ENCODE results near the gene HIF1A.
"Not testable (repeated sequence)": the region's sequence is repeated elsewhere in the genome, so short reads cannot be mapped to it uniquely, and the experiment has no call there.

HIF1A gene

GRCh38 chr14:61749264-61749663 is 54.0 kb downstream of the HIF1A start:
- DNase-seq (ENCODE audit: low spot score): no peak

- no peak for DNase-seq (ENCODE audit: low spot score)
Observed at GRCh38 chr14:61749867-61750266, 54.6 kb downstream of the HIF1A start.

- DNase-seq (ENCODE audit: low spot score): peak; percentile 87
Observed at GRCh38 chr14:61750708-61751474, 55.6 kb downstream of the HIF1A start.

GRCh38 chr14:61751475-61751989 is 56.2 kb downstream of the HIF1A start:
- DNase-seq (ENCODE audit: low spot score): no peak

- DNase-seq (ENCODE audit: low spot score): no peak
Observed at GRCh38 chr14:61752626-61753025, 57.3 kb downstream of the HIF1A start.

GRCh38 chr14:61753631-61754030 is 58.3 kb downstream of the HIF1A start:
- DNase-seq (ENCODE audit: low spot score): no peak

GRCh38 chr14:61754627-61755381 is 59.5 kb downstream of the HIF1A start:
- DNase-seq (ENCODE audit: low spot score): peak; percentile 39

- DNase-seq (ENCODE audit: low spot score): not testable (repeated sequence)
Observed at GRCh38 chr14:61755382-61755742, 60.0 kb downstream of the HIF1A start.

- no peak for DNase-seq (ENCODE audit: low spot score)
Observed at GRCh38 chr14:61756135-61756534, 60.8 kb downstream of the HIF1A start.

GRCh38 chr14:61759878-61760277 is 64.6 kb downstream of the HIF1A start:
- no peak for DNase-seq (ENCODE audit: low spot score)

GRCh38 chr14:61761557-61761956 is 66.2 kb downstream of the HIF1A start:
- no peak for DNase-seq (ENCODE audit: low spot score)

- peak; percentile 99 for DNase-seq (ENCODE audit: low spot score)
Observed at GRCh38 chr14:61761959-61762786, 66.9 kb downstream of the HIF1A start, which contains the start of gene SNAPC1. TSS of gene SNAPC1 (plus strand) at chr14:61762420. CDS start at chr14:61762461, 41 bp downstream.

GRCh38 chr14:61764342-61765122 is 69.2 kb downstream of the HIF1A start:
- DNase-seq (ENCODE audit: low spot score): no peak

GRCh38 chr14:61765225-61765943 is 70.1 kb downstream of the HIF1A start:
- DNase-seq (ENCODE audit: low spot score): no peak

GRCh38 chr14:61766151-61766550 is 70.8 kb downstream of the HIF1A start:
- no peak for DNase-seq (ENCODE audit: low spot score)

- DNase-seq (ENCODE audit: low spot score): no peak
Observed at GRCh38 chr14:61768240-61768639, 72.9 kb downstream of the HIF1A start.

GRCh38 chr14:61769893-61770292 is 74.6 kb downstream of the HIF1A start:
- DNase-seq (ENCODE audit: low spot score): no peak

- DNase-seq (ENCODE audit: low spot score): no peak
Observed at GRCh38 chr14:61774861-61775260, 79.5 kb downstream of the HIF1A start.

GRCh38 chr14:61780125-61780524 is 84.8 kb downstream of the HIF1A start:
- no peak for DNase-seq (ENCODE audit: low spot score)

- DNase-seq (ENCODE audit: low spot score): no peak
Observed at GRCh38 chr14:61797309-61797708, 102.0 kb downstream of the HIF1A start.
